Sigmoid colon (tissue), 4 donors: Measurements from ENCODE around the gene COL4A5.

Source experiments
- CTCF ChIP-seq, 4 experiments: fragments of 450-650 bp in 3 of 4; fragments of 200-600 bp in 1 of 4; IDR thresholded peaks; one replicate each; pipeline ENCODE4 v1.5.1; 2016 to 2019; ENCODE audit warnings: antibody characterized with exemption in 4 of 4, mild to moderate bottlenecking in 3 of 4, moderate library complexity in 2 of 4
- EP300 ChIP-seq, 4 donors: sonication (generic); formaldehyde crosslinking; IDR thresholded peaks; one replicate each; pipeline ENCODE4 v1.6.1; 2017; ENCODE audit warnings: antibody characterized with exemption in 4 of 4
- POLR2AphosphoS5 ChIP-seq, 4 donors: sonication (generic); formaldehyde crosslinking; IDR thresholded peaks; one replicate each; pipeline ENCODE4 v1.6.1; 2017; ENCODE audit warnings: antibody characterized with exemption in 4 of 4

DNA sequence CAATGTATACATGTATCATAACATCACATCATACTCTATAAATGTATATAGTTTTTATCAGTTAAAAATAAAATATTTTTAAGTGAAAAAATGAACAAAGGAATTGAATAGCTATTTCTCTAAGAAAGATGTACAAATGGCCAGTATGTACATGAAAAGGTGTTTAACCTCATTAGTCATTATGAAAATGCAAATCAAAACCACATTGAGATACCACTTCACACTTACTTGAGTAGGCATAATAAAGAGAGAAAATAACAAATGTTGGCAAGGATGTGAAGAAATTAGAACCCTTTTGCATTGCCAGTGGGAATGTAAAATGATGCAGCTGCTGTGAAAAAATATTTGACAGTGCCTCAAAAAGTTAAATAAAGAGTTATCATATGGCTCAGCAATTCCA lies 201.2 kb downstream of the COL4A5 start:
- TF ChIP-seq EP300 (IDR thresholded peaks at IDR 0.05) (no peak), POLR2AphosphoS5 (IDR thresholded peaks at IDR 0.05) (no peak), CTCF (IDR thresholded peaks at IDR 0.05) (no peak)
